ENCODE results near the gene GAK.

The GAK gene

DNA sequence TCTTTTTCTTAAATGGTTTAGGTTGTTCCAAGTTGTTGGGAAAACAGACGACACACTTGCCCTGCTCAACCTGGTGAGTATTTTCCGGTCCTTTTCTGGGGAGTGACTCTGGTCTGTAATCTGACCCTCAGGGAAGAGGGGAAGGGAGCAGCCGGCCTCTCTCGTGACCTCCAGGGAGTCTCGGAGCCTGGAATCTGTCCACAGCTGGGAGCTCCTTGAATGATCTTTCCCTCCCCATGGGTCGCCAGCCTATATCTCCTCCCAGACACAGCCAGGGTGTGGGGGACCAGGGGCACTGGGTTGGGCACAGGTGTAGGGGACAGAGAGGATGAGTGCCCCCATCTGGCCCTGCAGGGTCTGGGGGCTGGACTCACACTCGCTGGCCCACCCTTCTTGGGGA, 19.1 kb upstream of the GAK start:
- Histone ChIP-seq H3K27me3 (ENCODE audit: control insufficient read depth in 1 of 2, insufficient read depth in 2 of 2, low read length in 2 of 2) (no peaks in the 10 kb centered on the region), H3K27ac (ENCODE audit: low read length) (no peak overlapping the region), H3K9ac (ENCODE audit: low read length in 2 of 2) (no peak overlapping the region), H3K4me1 (ENCODE audit: control insufficient read depth, insufficient read depth, low read length) (no peaks in the 10 kb centered on the region), H3K9me3 (ENCODE audit: control insufficient read depth in 2 of 2, low read length in 2 of 2) (no peaks in the 10 kb centered on the region), H3K36me3 (ENCODE audit: control insufficient read depth in 2 of 2, insufficient read depth in 2 of 2, low read length in 2 of 2) (peaks cover 0 to 15% of the 10 kb centered on the region in 2 donors), H3K4me3 (ENCODE audit: low read length in 2 of 2) (no peak overlapping the region)

DNA sequence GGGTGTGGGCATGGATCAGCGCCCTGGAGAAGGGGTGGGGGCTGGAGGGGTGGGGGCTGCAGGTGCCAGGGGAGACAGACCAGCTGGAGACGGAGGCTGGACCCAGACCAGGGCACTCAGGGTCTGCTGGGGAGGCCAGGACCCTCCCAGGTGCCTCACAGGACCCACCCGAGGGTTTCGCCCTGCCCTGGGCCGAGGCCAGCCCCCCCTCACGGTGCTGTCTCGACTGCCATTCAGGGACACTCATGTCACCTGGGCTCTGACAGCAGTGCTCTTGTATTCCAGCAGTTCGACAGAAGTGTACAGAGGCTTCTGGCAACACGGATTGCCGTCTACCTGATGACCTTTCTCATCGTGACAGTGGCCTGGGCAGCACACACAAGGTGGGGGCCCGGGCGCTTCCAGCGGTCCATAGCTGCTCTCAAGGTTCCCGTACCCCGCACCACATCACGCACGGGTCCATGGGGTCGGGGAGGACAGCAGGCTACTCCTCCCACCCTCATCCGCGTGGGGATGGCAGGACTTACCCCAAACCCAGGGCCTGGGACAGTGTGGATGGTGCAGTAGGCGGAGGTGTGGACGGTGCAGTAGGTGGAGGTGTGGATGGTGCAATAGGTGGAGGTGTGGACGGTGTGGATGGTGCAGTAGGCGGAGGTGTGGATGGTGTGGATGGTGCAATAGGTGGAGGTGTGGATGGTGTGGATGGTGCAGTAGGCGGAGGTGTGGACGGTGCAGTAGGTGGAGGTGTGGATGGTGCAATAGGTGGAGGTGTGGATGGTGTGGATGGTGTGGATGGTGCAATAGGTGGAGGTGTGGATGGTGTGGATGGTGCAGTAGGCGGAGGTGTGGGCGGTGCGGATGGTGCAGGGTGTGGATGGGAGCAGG, 18.3 kb upstream of the GAK start:
- Histone ChIP-seq H3K4me1 (ENCODE audit: control insufficient read depth, insufficient read depth, low read length) (no peaks in the 10 kb centered on the region), H3K36me3 (ENCODE audit: control insufficient read depth in 2 of 2, insufficient read depth in 2 of 2, low read length in 2 of 2) (peaks cover 0 to 13% of the 10 kb centered on the region in 2 donors), H3K27ac (ENCODE audit: low read length) (no peak overlapping the region), H3K9me3 (ENCODE audit: control insufficient read depth in 2 of 2, low read length in 2 of 2) (no peaks in the 10 kb centered on the region), H3K27me3 (ENCODE audit: control insufficient read depth in 1 of 2, insufficient read depth in 2 of 2, low read length in 2 of 2) (no peaks in the 10 kb centered on the region), H3K9ac (ENCODE audit: low read length in 2 of 2) (no peak overlapping the region), H3K4me3 (ENCODE audit: low read length in 2 of 2) (no peak overlapping the region)

GRCh38 chr4:949656-950055, 17.5 kb upstream of the GAK start:
- Histone ChIP-seq H3K27me3 (ENCODE audit: control insufficient read depth in 1 of 2, insufficient read depth in 2 of 2, low read length in 2 of 2) (no peaks in the 10 kb centered on the region), H3K9me3 (ENCODE audit: control insufficient read depth in 2 of 2, low read length in 2 of 2) (no peaks in the 10 kb centered on the region), H3K4me1 (ENCODE audit: control insufficient read depth, insufficient read depth, low read length) (no peaks in the 10 kb centered on the region)

DNA sequence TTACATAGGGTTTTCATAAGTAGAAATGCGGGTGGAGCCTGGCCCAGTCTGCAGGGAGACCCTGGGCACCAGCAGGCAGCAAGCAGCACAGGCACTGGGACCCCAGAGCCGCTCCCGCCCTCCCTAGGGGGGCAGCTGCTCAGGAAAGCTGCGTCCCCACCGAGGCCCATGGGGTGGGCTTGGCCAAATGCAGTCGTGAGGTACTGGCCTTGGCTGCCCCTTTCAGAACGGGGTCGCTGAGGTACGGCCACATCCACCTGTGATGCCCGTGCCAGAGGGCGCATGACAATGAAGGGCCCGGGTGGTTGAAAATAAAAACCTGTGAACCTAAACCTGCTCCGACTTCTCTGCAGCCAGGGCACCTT, 16.8 kb upstream of the GAK start:
- Histone ChIP-seq H3K9me3 (ENCODE audit: control insufficient read depth in 2 of 2, low read length in 2 of 2) (no peaks in the 10 kb centered on the region), H3K36me3 (ENCODE audit: control insufficient read depth in 2 of 2, insufficient read depth in 2 of 2, low read length in 2 of 2) (peaks cover 0 to 6% of the 10 kb centered on the region in 2 donors), H3K27ac (ENCODE audit: low read length) (no peak overlapping the region)

More at GRCh38 chr4:949656-950055, 17.5 kb upstream of the GAK start:
- Histone ChIP-seq H3K36me3 (ENCODE audit: control insufficient read depth in 2 of 2, insufficient read depth in 2 of 2, low read length in 2 of 2) (peaks cover 0 to 10% of the 10 kb centered on the region in 2 donors), H3K4me3 (ENCODE audit: low read length in 2 of 2) (no peak overlapping the region), H3K27ac (ENCODE audit: low read length) (no peak overlapping the region), H3K9ac (ENCODE audit: low read length in 2 of 2) (no peak overlapping the region)

GRCh38 chr4:948101-948935, 16.2 kb upstream of the GAK start:
- Histone ChIP-seq H3K9me3 (ENCODE audit: control insufficient read depth in 2 of 2, low read length in 2 of 2) (no peaks in the 10 kb centered on the region), H3K9ac (ENCODE audit: low read length in 2 of 2) (no peak overlapping the region), H3K36me3 (ENCODE audit: control insufficient read depth in 2 of 2, insufficient read depth in 2 of 2, low read length in 2 of 2) (peaks cover 0 to 8% of the 10 kb centered on the region in 2 donors), H3K27me3 (ENCODE audit: control insufficient read depth in 1 of 2, insufficient read depth in 2 of 2, low read length in 2 of 2) (no peaks in the 10 kb centered on the region), H3K4me1 (ENCODE audit: control insufficient read depth, insufficient read depth, low read length) (no peaks in the 10 kb centered on the region), H3K4me3 (ENCODE audit: low read length in 2 of 2) (no peak overlapping the region), H3K27ac (ENCODE audit: low read length) (no peak overlapping the region)

More for the DNA sequence above, 16.8 kb upstream of the GAK start:
- Histone ChIP-seq H3K9ac (ENCODE audit: low read length in 2 of 2) (no peak overlapping the region), H3K4me3 (ENCODE audit: low read length in 2 of 2) (no peak overlapping the region), H3K27me3 (ENCODE audit: control insufficient read depth in 1 of 2, insufficient read depth in 2 of 2, low read length in 2 of 2) (no peaks in the 10 kb centered on the region), H3K4me1 (ENCODE audit: control insufficient read depth, insufficient read depth, low read length) (no peaks in the 10 kb centered on the region)

- Histone ChIP-seq H3K9ac (ENCODE audit: low read length in 2 of 2) (no peak overlapping the region), H3K36me3 (ENCODE audit: control insufficient read depth in 2 of 2, insufficient read depth in 2 of 2, low read length in 2 of 2) (peaks cover 0 to 6% of the 10 kb centered on the region in 2 donors), H3K27ac (ENCODE audit: low read length) (no peak overlapping the region), H3K9me3 (ENCODE audit: control insufficient read depth in 2 of 2, low read length in 2 of 2) (no peaks in the 10 kb centered on the region), H3K4me1 (ENCODE audit: control insufficient read depth, insufficient read depth, low read length) (no peaks in the 10 kb centered on the region), H3K4me3 (ENCODE audit: low read length in 2 of 2) (no peak overlapping the region), H3K27me3 (ENCODE audit: control insufficient read depth in 1 of 2, insufficient read depth in 2 of 2, low read length in 2 of 2) (no peaks in the 10 kb centered on the region)
Measured at GRCh38 chr4:947491-947971, 15.4 kb upstream of the GAK start.

DNA sequence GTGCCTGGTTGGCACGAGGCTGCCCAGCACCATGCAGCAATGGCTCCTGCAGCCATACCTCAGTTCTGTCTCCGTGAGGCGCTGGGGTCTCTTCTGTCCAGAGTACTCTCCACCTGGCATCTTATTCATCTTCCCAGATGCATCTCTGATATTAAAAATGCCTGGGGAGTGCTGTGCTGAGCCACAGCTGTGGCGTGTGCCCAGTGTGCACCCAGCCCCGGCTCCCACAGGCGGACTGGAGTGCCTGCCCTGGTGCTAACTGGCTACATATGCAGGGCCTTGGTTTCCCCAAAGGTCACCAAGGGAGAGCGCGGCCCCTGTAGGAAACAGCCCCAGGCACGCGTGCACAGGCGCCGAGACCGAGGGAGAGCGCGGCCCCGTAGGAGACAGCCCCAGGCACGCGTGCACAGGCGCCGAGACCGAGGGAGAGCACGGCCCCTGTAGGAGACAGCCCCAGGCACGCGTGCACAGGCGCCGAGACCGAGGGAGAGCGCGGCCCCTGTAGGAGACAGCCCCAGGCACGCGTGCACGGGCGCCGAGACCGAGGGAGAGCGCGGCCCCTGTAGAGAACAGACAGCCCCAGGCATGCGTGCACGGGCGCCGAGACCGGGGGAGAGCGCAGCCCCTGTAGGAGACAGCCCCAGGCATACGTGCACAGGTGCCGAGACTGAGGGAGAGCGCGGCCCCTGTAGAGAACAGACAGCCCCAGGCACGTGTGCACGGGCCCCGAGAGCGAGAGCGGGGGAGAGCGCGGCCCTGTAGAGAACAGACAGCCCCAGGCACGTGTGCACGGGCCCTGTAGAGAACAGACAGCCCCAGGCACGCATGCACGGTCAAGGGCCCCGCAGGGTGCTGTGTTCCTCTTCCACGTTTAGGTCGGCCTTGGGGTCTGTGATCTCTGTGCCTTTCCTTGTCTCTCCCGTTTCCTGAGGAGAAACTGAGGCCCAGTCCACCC, 14.7 kb upstream of the GAK start:
- Histone ChIP-seq H3K4me3 (ENCODE audit: low read length in 2 of 2) (no peak overlapping the region), H3K9me3 (ENCODE audit: control insufficient read depth in 2 of 2, low read length in 2 of 2) (no peaks in the 10 kb centered on the region), H3K27me3 (ENCODE audit: control insufficient read depth in 1 of 2, insufficient read depth in 2 of 2, low read length in 2 of 2) (no peaks in the 10 kb centered on the region), H3K27ac (ENCODE audit: low read length) (no peak overlapping the region), H3K9ac (ENCODE audit: low read length in 2 of 2) (no peak overlapping the region), H3K36me3 (ENCODE audit: control insufficient read depth in 2 of 2, insufficient read depth in 2 of 2, low read length in 2 of 2) (peaks cover 0 to 6% of the 10 kb centered on the region in 2 donors), H3K4me1 (ENCODE audit: control insufficient read depth, insufficient read depth, low read length) (no peaks in the 10 kb centered on the region)

DNA sequence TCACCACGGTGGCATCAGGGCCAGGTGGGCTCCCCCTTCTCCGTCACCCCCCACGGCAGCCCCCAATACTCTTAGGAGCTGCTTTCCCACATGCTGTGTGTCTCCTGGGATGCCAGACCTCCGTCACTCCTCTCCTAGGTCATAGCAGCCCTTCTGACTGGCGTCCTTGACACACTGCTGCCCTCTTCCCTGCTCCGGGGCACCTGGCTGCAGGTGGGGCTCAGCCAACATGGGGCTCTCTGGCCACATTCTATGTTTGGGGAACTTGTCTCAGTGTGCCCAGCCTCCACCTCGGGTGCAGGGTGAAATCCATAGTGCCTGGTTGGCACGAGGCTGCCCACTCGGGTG, 14.0 kb upstream of the GAK start:
- Histone ChIP-seq H3K4me3 (ENCODE audit: low read length in 2 of 2) (no peak overlapping the region), H3K36me3 (ENCODE audit: control insufficient read depth in 2 of 2, insufficient read depth in 2 of 2, low read length in 2 of 2) (peaks cover 0 to 5% of the 10 kb centered on the region in 2 donors), H3K27ac (ENCODE audit: low read length) (no peak overlapping the region), H3K9ac (ENCODE audit: low read length in 2 of 2) (no peak overlapping the region), H3K9me3 (ENCODE audit: control insufficient read depth in 2 of 2, low read length in 2 of 2) (no peaks in the 10 kb centered on the region), H3K4me1 (ENCODE audit: control insufficient read depth, insufficient read depth, low read length) (no peaks in the 10 kb centered on the region), H3K27me3 (ENCODE audit: control insufficient read depth in 1 of 2, insufficient read depth in 2 of 2, low read length in 2 of 2) (no peaks in the 10 kb centered on the region)

DNA sequence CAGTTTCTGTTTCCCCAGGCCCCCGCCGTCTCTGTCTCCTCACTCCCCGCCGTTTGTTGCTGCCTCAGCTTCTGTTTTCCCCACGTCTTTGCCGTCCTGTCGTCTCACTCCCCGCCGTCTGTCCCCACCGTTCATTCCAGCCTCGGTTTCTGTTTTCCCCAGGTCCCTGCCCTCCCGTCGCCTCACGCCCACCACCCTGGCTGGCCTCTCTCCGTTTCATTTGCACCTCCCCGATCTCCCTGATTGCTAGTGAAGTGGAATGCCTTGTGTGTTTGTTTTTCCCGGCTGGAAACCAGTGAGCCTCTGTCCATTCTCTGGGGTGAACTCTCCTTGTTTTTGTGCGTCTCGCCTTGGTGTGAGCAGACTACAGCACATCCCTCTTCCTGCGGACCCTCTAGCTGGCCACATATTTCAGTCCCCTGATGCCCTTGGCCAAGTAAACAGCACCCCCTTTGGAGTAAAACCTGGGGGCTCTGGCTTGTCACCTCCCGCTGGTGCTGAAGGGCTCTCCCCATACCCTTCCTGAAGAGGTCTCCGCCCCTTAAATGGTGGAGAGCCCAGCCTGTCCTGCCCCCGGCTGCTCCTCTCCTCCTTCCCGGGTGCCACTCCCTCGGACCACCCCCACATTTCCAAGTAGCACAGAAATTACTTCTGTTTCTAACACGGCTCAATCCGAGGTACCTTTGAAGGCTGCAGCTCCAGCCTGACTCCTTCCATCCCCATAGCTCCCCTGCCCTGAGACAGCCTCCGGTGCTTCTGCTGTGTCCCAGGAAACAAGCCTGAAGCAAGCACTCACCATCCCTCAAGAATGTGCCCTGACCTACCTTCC, 13.4 kb upstream of the GAK start:
- Histone ChIP-seq H3K4me1 (ENCODE audit: control insufficient read depth, insufficient read depth, low read length) (no peaks in the 10 kb centered on the region), H3K27me3 (ENCODE audit: control insufficient read depth in 1 of 2, insufficient read depth in 2 of 2, low read length in 2 of 2) (no peaks in the 10 kb centered on the region), H3K9me3 (ENCODE audit: control insufficient read depth in 2 of 2, low read length in 2 of 2) (no peaks in the 10 kb centered on the region), H3K4me3 (ENCODE audit: low read length in 2 of 2) (no peak overlapping the region), H3K36me3 (ENCODE audit: control insufficient read depth in 2 of 2, insufficient read depth in 2 of 2, low read length in 2 of 2) (peaks cover 0 to 3% of the 10 kb centered on the region in 2 donors), H3K9ac (ENCODE audit: low read length in 2 of 2) (no peak overlapping the region), H3K27ac (ENCODE audit: low read length) (no peak overlapping the region)
